HG02678 (cell line): Measurements from ENCODE around the gene DGAT2.
A peak's percentile ranks its signal among the peaks of the same experiment; 100 is the strongest.

Experiments used
- ATAC-seq: cut with Tn5 transposase; IDR thresholded peaks from one replicate; pipeline ENCODE4 v1.9.1; 2021; ENCODE audit warnings: mild to moderate bottlenecking, moderate library complexity; ENCODE audit not compliant: unreplicated experiment

Gene DGAT2

GRCh38 chr11:75797792-75798191 lies 29.2 kb downstream of the DGAT2 start:
- no peak for ATAC-seq

- no peak for ATAC-seq
Observed at GRCh38 chr11:75800136-75800675, 31.6 kb downstream of the DGAT2 start.

- no peak for ATAC-seq
Observed at GRCh38 chr11:75800728-75801361, 32.3 kb downstream of the DGAT2 start.

- ATAC-seq, result no peak
Observed at GRCh38 chr11:75801362-75802020, 32.9 kb downstream of the DGAT2 start.

- no peak for ATAC-seq
Observed at GRCh38 chr11:75802021-75802912, 33.7 kb downstream of the DGAT2 start.

GRCh38 chr11:75802913-75803820 lies 34.6 kb downstream of the DGAT2 start:
- ATAC-seq, result peak; percentile 68

GRCh38 chr11:75809111-75809510 lies 40.5 kb downstream of the DGAT2 start:
- no peak for ATAC-seq

- no peak for ATAC-seq
Observed at GRCh38 chr11:75809991-75810390, 41.4 kb downstream of the DGAT2 start.

GRCh38 chr11:75810637-75811390 lies 42.2 kb downstream of the DGAT2 start:
- ATAC-seq, result no peak

GRCh38 chr11:75811485-75811884 lies 42.9 kb downstream of the DGAT2 start:
- ATAC-seq, result no peak

- ATAC-seq, result no peak
Observed at GRCh38 chr11:75812542-75813040, 44.0 kb downstream of the DGAT2 start.

- no peak for ATAC-seq
Observed at GRCh38 chr11:75813124-75813523, 44.5 kb downstream of the DGAT2 start.

- no peak for ATAC-seq
Observed at GRCh38 chr11:75813622-75814039, 45.1 kb downstream of the DGAT2 start.

- peak; percentile 19 for ATAC-seq
Observed at GRCh38 chr11:75814363-75814676, 45.7 kb downstream of the DGAT2 start.

GRCh38 chr11:75814677-75815344 lies 46.2 kb downstream of the DGAT2 start, which contains the start of gene UVRAG:
Gene UVRAG (plus strand): TSS chr11:75815210. CDS start chr11:75815408, 198 bp downstream.
- ATAC-seq, result peak; percentile 81

GRCh38 chr11:75815345-75816168 lies 47.0 kb downstream of the DGAT2 start:
- ATAC-seq, result peak; percentile 23

- no peak for ATAC-seq
Observed at GRCh38 chr11:75816561-75817239, 48.1 kb downstream of the DGAT2 start.

GRCh38 chr11:75820645-75821044 lies 52.1 kb downstream of the DGAT2 start:
- ATAC-seq, result no peak
